Kidney (tissue), 14 donors: ENCODE measurements around the gene LRRC72. TPM values are rescaled to one million over a fixed set of nuclear protein-coding genes. Genes with fewer than 3 reads are reported as not detected.

Experiments
- DNase-seq, 5 donors: peaks; one replicate each; pipeline ENCODE4 v3.0.0-alpha.2; 2013 to 2020
- FAIRE-seq: peaks from 2 replicates; lab custom pipeline; 2012; peaks lifted over from hg19 to GRCh38; lab: Jason Lieb, UNC
- H3K27ac ChIP-seq, 2 donors: one replicate each; pipeline ENCODE4 v1.7.0; 2013; ENCODE audit warnings: low read depth in 2 of 2, low read length in 2 of 2, inconsistent platforms in 1 of 2
- H3K27me3 ChIP-seq: one replicate; pipeline ENCODE4 v1.7.1; 2013; ENCODE audit warnings: low read length, inconsistent platforms; ENCODE audit not compliant: control insufficient read depth, insufficient read depth
- H3K36me3 ChIP-seq, 3 donors: one replicate each; pipeline versions ENCODE4 v1.7.0 to v1.7.1; 2013; ENCODE audit warnings: low read length in 3 of 3, control low read depth in 1 of 3, inconsistent platforms in 1 of 3; ENCODE audit not compliant: insufficient read depth in 3 of 3, control insufficient read depth in 2 of 3
- H3K4me1 ChIP-seq, 3 donors: one replicate each; pipeline versions ENCODE4 v1.7.0 to v1.7.1; 2013; ENCODE audit warnings: low read length in 3 of 3, inconsistent platforms in 1 of 3, low read depth in 1 of 3; ENCODE audit not compliant: control insufficient read depth in 2 of 3, insufficient read depth in 2 of 3
- H3K4me3 ChIP-seq, 3 donors: one replicate each; pipeline versions ENCODE4 v1.7.0 to v1.8.1; 2013; ENCODE audit warnings: low read length in 3 of 3, control low read depth in 1 of 3, inconsistent platforms in 1 of 3
- H3K9ac ChIP-seq, 3 donors: one replicate each; pipeline versions ENCODE4 v1.7.0 to v1.7.1; 2013; ENCODE audit warnings: low read length in 3 of 3, control low read depth in 1 of 3, inconsistent platforms in 1 of 3
- H3K9me3 ChIP-seq, 3 donors: one replicate each; pipeline versions ENCODE4 v1.7.0 to v1.7.1; 2013; ENCODE audit warnings: low read length in 3 of 3, control low read depth in 1 of 3, inconsistent platforms in 1 of 3; ENCODE audit not compliant: control insufficient read depth in 2 of 3, insufficient read depth in 1 of 3
- CTCF ChIP-seq: IDR thresholded peaks from 3 replicates; pipeline ENCODE4 v1.5.1; 2012; ENCODE audit warnings: mild to moderate bottlenecking, moderate library complexity, borderline replicate concordance; ENCODE audit not compliant: insufficient read depth; ENCODE audit errors: extremely low read depth
- intact Hi-C: fragments of 100-400 bp; cut with DNase I; formaldehyde crosslinking; loops from one replicate; pipeline ENCODE4 v1.11.1; 2022
- polyA plus RNA-seq: library from polyadenylated mRNA; stranded (reverse); fragments of 350-450 nt; fragmentation: Illumina TruSeq; extraction: RNeasy Lipid Tissue Mini Kit (QIAGEN cat#74804); gene quantifications from one replicate; pipeline ENCODE4 v1.2.3, GENCODE V29; 2014; ENCODE audit warnings: low read depth, low replicate concordance; ENCODE audit not compliant: insufficient read depth
- total RNA-seq: library from RNA; stranded (reverse); fragmentation: NEBNext Ultra II Directional; extraction: Animal tissue kit (Norgen Biotek cat#: 25700); gene quantifications from one replicate; pipeline ENCODE4 v1.2.1, GENCODE V29; 2021
- donor health status: control.
- donor health status: control.
- donor health status: control.
- donor health status: control.
- donor health status: control.
- donor health status: DM: yes; HTN: yes; CAD: no.
- donor health status: Normal renal cell carcinoma (clear cell type).

Gene LRRC72
- total and polyA plus RNA-seq, 2 donors from 2014 or later: not detected

- Histone ChIP-seq H3K36me3 (no peaks in the 10 kb centered on the region), H3K27me3 (no peaks in the 10 kb centered on the region), H3K9me3 (no peaks in the 10 kb centered on the region), H3K27ac (no peak overlapping the region), H3K4me3 (no peak overlapping the region), H3K9ac (no peak overlapping the region), H3K4me1 (no peaks in the 10 kb centered on the region)
- no peak for TF ChIP-seq CTCF
- DNase-seq (no peak), FAIRE-seq (no peak)
- intact Hi-C loops: no loop called here
Measured at GRCh38 chr7:16559497-16560179, 33.0 kb downstream of the LRRC72 start.

- no peaks in the 10 kb centered on the region for H3K27me3 ChIP-seq
- intact Hi-C loops: no loop called here
- no peak for TF ChIP-seq CTCF
- no peak for FAIRE-seq
- H3K36me3 ChIP-seq: no peaks in the 10 kb centered on the region
- DNase-seq: peak in 1 of 5 donors; percentile 15
- no peak overlapping the region for H3K27ac ChIP-seq
- H3K9ac ChIP-seq: no peak overlapping the region
- no peak overlapping the region for H3K4me3 ChIP-seq
- no peaks in the 10 kb centered on the region for H3K9me3 ChIP-seq
- no peaks in the 10 kb centered on the region for H3K4me1 ChIP-seq
Measured at GRCh38 chr7:16561943-16562342, 35.3 kb downstream of the LRRC72 start.

GRCh38 chr7:16562456-16563220 lies 36.0 kb downstream of the LRRC72 start:
- Histone ChIP-seq H3K27me3 (no peaks in the 10 kb centered on the region), H3K9me3 (no peaks in the 10 kb centered on the region), H3K4me3 (no peak overlapping the region), H3K9ac (no peak overlapping the region), H3K4me1 (no peaks in the 10 kb centered on the region), H3K36me3 (no peaks in the 10 kb centered on the region), H3K27ac (no peak overlapping the region)
- FAIRE-seq (no peak), DNase-seq (no peak)
- intact Hi-C loops: no loop called here
- TF ChIP-seq CTCF: no peak
